Chondrocyte (in vitro differentiated cells): Measurements from ENCODE around the gene MDC1. TPM values are rescaled to one million over a fixed set of nuclear protein-coding genes. Genes with fewer than 3 reads are reported as not detected.
A peak's percentile ranks its signal among the peaks of the same experiment; 100 is the strongest.
"Not testable (repeated sequence)": the region's sequence is repeated elsewhere in the genome, so short reads cannot be mapped to it uniquely, and the experiment has no call there.

Source experiments
- DNase-seq: peaks from one replicate; pipeline ENCODE4 v3.0.0; 2021; ENCODE audit warnings: mixed read lengths, low spot score
- H3K27ac Mint-ChIP-seq: one replicate; pipeline ENCODE4 v1.8.0; 2021; ENCODE audit warnings: mild to moderate bottlenecking, moderate library complexity, mixed read lengths; ENCODE audit not compliant: unreplicated experiment
- H3K27me3 Mint-ChIP-seq: 2 replicates; pipeline ENCODE4 v1.8.0; 2021; ENCODE audit warnings: low read depth, mixed read lengths
- H3K36me3 Mint-ChIP-seq: 2 replicates; pipeline ENCODE4 v1.8.0; 2021; ENCODE audit warnings: low read depth, mixed read lengths
- H3K4me1 Mint-ChIP-seq: 2 replicates; pipeline ENCODE4 v1.8.0; 2021; ENCODE audit warnings: low read depth, mild to moderate bottlenecking, mixed read lengths
- H3K4me3 Mint-ChIP-seq: one replicate; pipeline ENCODE4 v1.8.0; 2021; ENCODE audit warnings: mild to moderate bottlenecking, moderate library complexity, mixed read lengths; ENCODE audit not compliant: unreplicated experiment
- H3K9me3 Mint-ChIP-seq: 2 replicates; pipeline ENCODE4 v1.8.0; 2021; ENCODE audit warnings: low read depth, mixed read lengths
- total RNA-seq: library from RNA; stranded (reverse); gene quantifications from 3 replicates; pipeline ENCODE4 v1.2.1, GENCODE V29; 2021
- TF ChIP-seq, protein P1 (sequence below): fragments of 200-600 bp; sonication (generic); IDR thresholded peaks from 2 replicates; pipeline ENCODE4 v1.5.0; 2021; ENCODE audit warnings: antibody characterized with exemption, mild to moderate bottlenecking, moderate library complexity

The MDC1 gene
- total RNA-seq, 1 donor from 2014 or later: 33.5 TPM

DNA sequence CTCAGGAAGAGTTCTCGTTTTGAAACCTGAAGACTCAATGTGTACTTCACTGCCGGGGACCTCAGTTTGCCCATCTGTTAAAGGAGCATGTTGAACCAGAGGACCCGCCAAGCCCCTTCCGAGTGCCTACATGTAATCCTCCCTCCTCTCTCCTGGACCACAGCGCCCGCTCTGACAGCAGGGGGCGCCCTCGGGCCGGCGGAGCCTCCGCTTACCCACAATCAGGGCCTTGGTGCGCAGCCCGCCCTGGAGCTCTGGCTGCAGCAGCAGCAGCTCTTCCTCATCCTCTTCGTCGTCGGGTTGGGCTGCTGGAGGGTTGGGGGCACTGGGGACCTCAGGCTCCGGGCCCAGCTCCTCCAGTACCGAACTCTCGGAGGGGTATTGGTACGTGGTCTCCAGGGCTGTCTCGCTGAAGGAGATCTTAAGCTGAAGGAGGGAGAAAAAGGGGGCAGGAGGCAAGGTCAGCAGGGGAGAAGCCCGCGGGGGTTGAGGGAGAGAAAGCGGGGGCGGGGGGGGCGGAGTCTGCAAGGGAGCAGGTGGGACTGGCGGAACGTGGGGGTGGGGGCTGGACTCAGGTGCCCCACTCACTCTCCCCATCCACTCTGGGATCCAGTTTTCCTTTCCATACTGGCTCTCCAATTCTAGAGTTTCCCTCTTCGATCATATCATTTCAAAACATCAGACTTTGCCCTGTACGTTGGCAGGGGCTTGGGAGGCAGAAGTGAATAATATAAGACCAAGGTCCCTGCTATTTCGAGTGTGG, 37.9 kb downstream of the MDC1 start:
- Mint-ChIP-seq H3K9me3 (no peaks in the 10 kb centered on the region), H3K4me3 (peak overlapping the region; percentile 99), H3K4me1 (peaks cover 53% of the 10 kb centered on the region), H3K27me3 (no peaks in the 10 kb centered on the region), H3K36me3 (peaks cover 31% of the 10 kb centered on the region), H3K27ac (peak overlapping the region; percentile 71)
- no peak for DNase-seq
- TF ChIP-seq, protein P1, sequence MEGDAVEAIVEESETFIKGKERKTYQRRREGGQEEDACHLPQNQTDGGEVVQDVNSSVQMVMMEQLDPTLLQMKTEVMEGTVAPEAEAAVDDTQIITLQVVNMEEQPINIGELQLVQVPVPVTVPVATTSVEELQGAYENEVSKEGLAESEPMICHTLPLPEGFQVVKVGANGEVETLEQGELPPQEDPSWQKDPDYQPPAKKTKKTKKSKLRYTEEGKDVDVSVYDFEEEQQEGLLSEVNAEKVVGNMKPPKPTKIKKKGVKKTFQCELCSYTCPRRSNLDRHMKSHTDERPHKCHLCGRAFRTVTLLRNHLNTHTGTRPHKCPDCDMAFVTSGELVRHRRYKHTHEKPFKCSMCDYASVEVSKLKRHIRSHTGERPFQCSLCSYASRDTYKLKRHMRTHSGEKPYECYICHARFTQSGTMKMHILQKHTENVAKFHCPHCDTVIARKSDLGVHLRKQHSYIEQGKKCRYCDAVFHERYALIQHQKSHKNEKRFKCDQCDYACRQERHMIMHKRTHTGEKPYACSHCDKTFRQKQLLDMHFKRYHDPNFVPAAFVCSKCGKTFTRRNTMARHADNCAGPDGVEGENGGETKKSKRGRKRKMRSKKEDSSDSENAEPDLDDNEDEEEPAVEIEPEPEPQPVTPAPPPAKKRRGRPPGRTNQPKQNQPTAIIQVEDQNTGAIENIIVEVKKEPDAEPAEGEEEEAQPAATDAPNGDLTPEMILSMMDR: peak; percentile 93

DNA sequence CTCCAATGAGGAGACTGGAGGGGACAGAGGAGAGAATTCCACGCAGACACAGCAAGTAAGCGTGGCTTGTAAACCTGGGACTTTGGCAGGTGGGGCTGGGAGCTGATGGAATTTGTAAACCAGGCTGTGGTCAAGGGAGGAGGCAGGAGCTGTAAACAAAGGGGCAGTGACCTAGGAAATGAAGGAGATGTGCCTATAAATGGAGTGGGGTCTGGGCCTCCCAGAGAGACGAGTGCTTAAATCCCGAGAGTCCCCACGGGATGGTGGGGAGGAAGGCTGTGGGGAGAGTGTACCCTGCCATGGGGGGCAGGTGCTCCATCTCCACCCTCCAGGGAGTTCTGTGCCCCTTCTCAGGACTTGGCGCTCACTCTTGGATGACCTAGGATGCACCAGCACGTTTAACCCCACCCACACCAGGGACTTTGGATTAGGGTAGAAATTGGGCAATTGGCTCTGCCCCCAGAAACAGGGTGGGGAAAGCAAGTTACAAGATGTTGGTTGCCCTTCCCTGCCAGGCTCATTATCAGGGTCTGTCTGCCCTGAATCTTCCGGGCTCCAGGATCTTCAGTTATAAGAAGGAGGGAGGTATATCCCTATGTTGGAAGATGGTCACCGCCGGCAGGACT, 40.3 kb downstream of the MDC1 start:
- peaks cover 50% of the 10 kb centered on the region for H3K4me1 Mint-ChIP-seq
- no peak overlapping the region for H3K4me3 Mint-ChIP-seq
- H3K9me3 Mint-ChIP-seq: no peaks in the 10 kb centered on the region

DNA sequence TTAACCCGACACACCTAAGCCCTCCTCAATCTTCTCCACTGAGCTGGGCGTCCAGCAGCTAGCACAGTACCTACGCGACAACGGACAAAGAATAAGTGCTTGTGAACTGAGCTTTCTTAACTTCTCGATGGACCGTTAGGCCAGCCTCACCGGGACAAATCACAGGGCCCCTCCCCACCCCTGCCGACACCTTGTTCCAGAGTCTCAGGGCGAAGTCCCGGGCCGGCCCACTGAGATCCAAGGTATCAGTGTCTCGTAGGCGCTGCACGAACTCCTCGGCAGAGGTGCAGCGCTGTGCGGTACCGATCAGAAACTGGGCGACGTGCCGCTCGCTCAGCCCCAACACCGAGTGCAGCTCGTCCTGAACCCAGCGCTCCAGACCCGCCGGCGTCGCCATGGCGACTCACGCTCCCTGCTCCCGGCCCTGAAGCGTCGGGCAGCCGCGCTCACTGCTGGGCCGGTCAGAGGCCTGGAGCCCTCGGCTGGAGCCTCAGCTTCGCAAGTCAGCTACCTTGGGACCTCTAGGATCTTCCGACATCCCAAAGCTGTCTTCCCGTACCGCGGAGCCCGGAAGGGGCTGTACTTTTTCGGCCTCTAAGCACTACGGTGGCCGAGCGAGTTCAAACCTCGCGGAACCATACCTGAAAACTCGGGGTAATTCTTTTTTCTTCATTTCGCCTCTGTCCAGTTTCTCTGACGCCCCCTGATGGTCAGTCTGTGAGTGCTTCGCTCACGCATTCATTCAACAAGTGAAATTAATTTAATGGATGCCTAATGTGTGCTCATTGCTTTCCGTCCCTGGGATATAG, 44.4 kb downstream of the MDC1 start, which contains the start of gene DHX16:
Gene DHX16 (minus strand): TSS at position 562 of the 809 bp plus-strand sequence. CDS start 165 bp downstream, at position 397.
- TF ChIP-seq, protein P1: peak; percentile 90
- Mint-ChIP-seq H3K9me3 (no peaks in the 10 kb centered on the region), H3K27me3 (no peaks in the 10 kb centered on the region), H3K27ac (peak within 1 kb of the TSS; percentile 89), H3K4me3 (peak within 1 kb of the TSS; percentile 89), H3K4me1 (peaks cover 30% of the 10 kb centered on the region), H3K36me3 (peaks cover 28% of the 10 kb centered on the region)
- DNase-seq: no peak

More for the DNA sequence above, 40.3 kb downstream of the MDC1 start:
- peaks cover 19% of the 10 kb centered on the region for H3K36me3 Mint-ChIP-seq
- no peak overlapping the region for H3K27ac Mint-ChIP-seq
- DNase-seq: no peak
- TF ChIP-seq, protein P1: no peak
- H3K27me3 Mint-ChIP-seq: no peaks in the 10 kb centered on the region

DNA sequence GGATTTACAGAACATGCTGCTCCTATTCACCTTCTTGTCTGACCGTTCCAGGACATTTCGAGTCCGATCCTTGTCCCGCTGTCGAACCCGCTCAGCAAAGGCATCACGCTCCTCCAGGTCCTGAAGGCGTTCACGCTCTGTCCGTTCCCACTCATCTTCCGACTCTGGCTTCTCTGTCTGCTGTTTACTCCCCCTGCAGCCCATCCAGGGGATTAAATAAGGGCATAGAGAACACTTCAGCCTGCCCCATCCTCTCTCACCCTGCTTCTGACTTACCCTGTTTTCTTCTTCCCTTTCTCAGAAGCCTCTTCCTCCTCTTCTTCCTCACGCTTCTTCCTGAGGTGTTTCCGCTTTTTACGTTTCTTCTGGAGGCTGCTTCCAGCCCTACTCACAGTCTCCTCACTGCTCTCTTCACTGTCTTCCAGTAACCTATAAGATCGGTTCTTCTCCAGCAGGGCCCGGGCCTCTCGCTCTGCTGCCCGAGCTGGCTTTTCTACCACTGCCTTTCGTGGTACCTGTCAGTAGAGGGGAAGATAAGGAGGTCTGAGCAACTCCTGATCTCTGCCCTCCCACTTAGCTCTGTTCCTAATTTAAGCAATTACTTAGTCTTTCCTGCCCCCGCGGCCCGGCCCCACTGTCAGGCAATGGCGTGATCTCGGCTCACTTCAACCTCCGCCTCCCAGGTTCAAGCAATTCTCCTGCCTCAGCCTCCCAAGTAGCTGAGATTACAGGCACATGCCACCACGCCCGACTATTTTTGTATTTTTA, 46.1 kb downstream of the MDC1 start:
- peak overlapping the region; percentile 55 for H3K27ac Mint-ChIP-seq
- H3K36me3 Mint-ChIP-seq: peaks cover 18% of the 10 kb centered on the region
- H3K27me3 Mint-ChIP-seq: no peaks in the 10 kb centered on the region
- no peak for DNase-seq
- H3K4me1 Mint-ChIP-seq: peaks cover 24% of the 10 kb centered on the region
- TF ChIP-seq, protein P1: peak; percentile 46
- no peaks in the 10 kb centered on the region for H3K9me3 Mint-ChIP-seq
- H3K4me3 Mint-ChIP-seq: peak overlapping the region; percentile 66

DNA sequence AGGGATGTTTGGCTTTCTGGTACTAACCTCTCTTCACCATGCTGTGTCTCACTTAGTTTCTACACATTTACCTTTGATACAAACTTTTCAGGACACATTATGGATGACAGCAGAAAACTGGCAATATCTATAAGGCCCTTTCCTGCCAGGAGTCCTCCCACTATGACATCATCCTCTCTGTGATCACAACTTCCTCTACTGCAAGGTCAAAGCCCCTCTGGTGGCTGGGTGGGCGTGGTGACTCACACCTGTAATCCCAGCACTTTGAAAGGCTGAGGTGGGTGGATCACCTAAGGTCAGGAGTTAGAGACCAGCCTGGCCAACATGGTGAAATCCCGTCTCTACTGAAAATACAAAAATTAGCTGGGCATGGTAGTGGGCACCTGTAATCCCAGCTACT, 50.8 kb downstream of the MDC1 start:
- DNase-seq, H3K4me1 Mint-ChIP-seq, H3K27ac Mint-ChIP-seq, H3K9me3 Mint-ChIP-seq, H3K4me3 Mint-ChIP-seq, H3K27me3 Mint-ChIP-seq: not testable (repeated sequence)
- H3K36me3 Mint-ChIP-seq: peaks cover 46% of the 10 kb centered on the region
